Measurements from ENCODE around the gene NUDT13.
A peak's percentile ranks its signal among the peaks of the same experiment; 100 is the strongest.
"Not testable (repeated sequence)": the region's sequence is repeated elsewhere in the genome, so short reads cannot be mapped to it uniquely, and the experiment has no call there.

The NUDT13 gene

DNA sequence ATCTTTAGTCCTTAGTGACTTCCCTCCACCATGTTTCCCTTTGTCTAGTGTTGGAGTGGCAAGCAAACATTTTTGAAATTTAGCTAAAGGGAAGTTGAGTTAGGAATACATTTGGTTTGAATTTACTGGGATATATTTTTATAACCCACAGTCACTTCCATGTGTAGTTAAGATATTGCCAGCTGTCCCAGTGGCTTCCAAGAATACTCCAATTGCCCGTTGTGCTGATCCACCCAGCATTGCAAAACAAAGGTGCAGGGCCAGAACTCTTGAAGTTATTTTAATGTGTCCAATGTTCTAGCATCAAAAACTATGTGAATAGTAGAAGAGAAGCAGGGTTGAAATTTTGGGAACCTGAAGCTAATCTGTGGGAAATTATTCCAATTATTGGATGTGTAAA, 11.1 kb upstream of the NUDT13 start:
- no peak for DNase-seq (ENCODE audit: low spot score)

DNA sequence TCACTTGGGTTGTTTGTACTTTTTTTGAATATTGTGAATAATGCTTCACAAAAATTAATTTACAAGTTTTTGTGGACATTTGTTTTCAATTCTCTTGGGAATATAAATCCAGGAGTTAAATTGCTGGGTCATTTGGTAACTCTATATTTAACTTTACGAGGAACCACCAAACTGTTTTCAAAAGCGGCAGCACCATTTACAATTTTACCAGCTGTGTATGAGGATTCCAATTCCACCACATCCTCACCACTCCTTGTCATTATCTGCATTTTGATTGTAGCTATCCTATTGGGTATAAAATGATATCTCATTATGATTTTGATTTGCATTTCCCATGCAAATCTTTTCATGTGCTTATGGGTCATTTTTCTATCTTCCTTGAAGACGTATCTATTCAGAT, 4.0 kb upstream of the NUDT13 start:
- DNase-seq (ENCODE audit: low spot score), result no peak

DNA sequence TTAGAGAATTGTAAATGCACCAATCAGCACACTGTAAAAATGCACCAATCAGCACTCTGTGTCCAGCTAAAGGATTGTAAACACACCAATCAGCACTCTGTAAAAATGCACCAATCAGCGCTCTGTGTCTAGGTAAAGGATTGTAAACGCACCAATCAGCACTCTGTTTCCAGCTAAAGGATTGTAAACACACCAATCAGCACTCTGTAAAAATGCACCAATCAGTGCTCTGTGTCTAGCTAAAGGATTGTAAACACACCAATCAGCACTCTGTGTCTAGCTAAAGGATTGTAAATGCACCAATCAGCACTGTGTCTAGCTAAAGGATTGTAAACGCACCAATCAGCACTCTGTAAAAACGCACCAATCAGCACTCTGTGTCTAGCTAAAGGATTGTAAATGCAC, 1.0 kb upstream of the NUDT13 start:
- DNase-seq (ENCODE audit: low spot score), result not testable (repeated sequence)

DNA sequence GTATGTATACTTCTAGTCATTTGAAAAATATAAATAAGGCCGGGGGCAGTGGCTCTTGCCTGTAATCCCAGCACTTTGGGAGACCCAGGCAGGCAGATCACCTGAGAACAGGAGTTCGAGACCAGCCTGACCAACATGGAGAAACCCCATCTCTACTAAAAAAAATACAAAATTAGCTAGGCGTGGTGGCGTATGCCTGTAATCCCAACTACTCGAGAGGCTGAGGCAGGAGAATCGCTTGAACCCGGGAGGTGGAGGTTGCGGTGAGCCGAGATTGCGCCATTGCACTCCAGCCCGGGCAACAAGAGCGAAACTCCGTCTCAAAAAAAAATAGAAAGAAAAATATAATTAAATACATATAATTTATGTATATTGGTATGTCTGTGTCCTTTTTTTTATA, 1.8 kb downstream of the NUDT13 start:
- not testable (repeated sequence) for DNase-seq (ENCODE audit: low spot score)

DNA sequence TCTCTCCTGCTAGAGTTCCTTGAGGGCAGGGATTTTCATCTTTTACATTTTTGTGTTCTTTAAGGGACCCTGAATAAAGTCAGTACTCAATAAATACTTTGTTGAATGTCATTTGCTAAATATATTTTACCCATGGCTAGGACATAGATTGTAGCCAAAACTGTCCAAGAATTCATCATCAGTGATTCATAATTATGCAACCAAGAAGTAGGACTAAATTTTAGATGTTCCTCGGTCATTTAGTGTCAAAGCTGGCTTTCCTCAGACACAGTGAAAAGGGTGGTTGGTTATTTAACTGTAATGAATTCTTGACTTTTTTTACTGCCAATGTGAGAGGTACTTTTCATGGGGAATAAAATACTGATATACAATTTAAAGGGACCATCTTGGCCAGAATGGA, 3.3 kb downstream of the NUDT13 start:
- no peak for DNase-seq (ENCODE audit: low spot score)

DNA sequence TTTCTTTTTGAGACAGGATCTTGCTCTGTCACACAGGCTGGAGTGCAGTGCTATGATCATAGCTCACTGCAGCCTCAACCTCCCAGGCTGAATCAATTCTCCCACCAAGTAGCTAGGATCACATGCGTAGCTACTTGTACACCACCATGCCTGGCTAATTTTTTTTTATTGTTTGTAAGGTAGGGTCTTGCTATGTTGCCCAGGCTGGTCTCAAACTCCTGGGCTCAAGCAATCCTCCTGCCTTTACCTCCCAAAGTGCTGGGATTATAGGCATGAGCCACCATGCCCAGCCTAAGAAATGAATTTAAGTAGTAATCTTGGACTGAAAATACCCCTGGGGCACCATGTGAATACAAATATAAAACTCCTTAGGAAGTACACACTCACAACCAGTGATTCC, 5.8 kb downstream of the NUDT13 start:
- DNase-seq (ENCODE audit: low spot score), result no peak

DNA sequence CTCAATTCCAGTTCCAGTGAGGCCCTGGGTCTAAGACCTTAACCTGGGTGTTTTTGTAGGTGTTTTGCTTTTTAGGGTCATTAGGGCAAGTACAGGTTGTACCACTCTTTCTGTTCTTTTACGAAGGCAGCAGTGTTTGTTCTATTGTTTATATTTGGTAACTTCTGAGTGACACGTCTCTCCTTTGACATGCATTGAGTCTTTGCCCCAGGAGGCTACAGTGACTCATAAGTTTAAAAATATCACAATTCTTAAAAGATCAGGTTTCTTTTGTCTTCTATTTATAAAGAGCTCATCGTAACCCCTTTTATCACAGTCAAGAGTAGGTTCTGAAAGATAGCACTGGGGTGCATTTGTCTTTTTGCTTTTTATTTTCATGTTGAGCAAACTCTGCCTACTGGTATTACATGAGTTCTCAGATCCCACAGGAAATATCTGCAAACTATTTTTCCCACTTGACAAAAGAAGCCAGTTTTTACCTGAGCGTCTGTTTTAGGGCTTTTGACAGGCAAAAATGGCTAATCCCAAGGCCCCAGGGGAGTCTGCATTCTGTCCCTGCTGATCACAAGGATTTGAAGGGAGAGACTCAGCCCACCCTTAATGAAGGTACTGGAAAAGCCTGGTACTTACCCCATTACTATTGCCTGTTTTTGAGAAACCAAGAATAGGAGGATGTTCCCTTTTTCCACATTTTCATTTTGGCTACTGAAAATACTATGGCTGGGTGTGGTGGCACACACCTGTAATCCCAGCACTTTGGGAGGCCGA, 7.9 kb downstream of the NUDT13 start:
- DNase-seq (ENCODE audit: low spot score), result no peak

DNA sequence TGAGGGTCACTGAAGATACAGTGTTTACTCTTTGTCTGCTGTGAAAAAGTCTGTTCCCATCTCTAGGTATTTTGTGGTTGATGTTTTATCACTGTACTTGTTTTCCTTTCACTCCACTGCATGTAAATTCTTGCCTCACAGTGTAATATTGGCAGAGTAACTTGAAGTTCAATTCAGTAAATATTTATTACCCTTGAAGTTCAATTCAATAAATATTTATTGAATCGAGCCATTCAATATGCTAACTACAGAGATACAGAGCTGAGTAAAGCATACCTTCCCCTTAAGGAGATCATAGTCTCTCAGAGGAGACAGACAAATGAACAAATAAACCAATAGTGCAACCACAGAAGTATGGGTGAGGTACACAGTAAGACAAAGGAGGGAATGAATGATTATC, 9.2 kb downstream of the NUDT13 start:
- DNase-seq (ENCODE audit: low spot score), result no peak

DNA sequence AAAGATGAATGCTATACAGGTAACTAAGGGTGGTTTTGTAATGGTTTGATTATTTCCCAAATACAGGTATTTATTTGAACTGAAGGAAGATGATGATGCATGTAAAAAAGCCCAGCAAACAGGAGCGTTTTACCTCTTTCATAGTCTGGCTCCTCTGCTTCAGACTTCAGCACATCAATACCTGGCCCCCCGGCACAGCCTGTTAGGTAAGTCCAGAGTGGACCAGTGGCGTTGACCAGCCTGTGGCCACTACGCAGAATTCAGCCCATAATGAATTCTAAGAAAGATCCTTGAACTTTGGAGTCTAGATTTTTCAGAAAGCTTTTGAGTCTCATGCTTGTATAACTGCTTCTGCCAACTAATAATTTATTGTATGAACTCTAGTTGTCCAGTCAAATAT, 9.7 kb downstream of the NUDT13 start:
- no peak for DNase-seq (ENCODE audit: low spot score)

DNA sequence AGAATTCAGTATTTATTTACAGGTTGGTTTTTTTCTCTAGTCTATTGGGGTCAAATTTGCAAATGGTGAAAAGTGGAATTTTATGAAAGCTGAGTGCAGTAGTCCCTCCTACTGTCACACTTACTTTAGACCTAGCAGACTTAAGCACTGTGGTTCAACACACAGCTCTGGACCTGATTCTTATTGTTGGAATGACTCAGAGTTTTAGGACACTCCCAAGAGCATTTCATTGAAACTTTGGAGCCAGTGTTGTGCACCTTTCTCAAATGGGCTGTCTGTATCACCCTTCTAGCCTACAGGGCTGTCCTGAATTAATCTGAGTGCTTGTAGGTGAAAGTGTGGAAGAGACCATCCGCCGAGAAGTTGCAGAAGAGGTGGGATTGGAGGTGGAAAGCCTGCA, 16.1 kb downstream of the NUDT13 start:
- no peak for DNase-seq (ENCODE audit: low spot score)

DNA sequence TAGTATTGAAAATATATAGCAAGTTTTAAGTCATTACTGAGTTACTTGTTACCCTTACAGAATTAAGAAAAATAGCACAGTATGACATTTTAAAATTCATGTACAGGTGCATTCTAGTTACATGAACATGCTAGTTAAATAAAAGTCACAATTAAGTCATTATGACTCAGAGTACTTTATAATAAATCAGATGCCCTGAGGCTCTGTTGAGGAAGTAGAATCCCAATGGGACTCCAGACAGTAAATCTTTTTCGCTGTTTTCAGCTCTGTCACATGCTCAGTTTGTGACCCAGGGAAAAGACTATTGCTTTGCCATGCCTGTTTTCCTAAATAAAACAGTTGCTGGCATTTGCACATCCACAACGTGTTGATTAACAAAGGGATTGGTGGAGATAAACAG, 21.0 kb downstream of the NUDT13 start:
- DNase-seq (ENCODE audit: low spot score), result peak; percentile 46

DNA sequence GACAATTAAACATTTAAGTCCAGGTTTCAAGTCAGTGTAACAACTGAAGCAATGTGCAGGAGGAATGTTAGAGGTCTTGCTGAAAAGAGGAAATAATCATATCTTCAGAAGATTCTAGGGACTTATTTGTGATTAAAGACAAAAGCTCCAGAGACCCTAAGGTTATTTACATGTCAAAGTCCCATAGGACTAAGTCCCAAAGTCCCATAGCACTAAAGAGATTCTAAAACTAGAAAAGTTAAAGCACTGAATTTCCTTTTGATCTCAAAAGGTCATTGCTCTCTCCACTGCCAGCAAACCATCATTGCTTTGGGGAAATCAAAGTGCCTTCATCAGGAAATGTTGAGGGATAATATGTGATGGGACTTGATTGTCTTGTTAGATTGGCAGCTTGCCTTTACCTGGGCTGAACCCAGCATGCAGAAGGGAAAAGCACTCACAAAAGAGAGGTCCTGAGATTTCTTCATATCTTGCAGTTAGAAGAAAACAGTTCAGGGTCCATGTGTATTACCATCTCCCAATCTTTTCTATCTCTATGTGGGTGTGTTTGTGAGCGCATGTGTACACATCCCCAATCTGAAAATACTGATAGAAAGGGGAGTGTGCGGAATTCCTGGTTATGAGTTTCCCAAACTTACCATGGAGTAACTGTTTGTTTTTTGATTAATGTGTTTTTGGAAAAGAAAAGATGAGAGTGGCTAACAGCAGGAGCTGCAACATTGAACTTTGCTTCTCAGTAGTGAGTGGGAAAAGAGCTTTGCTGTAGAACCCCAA, 21.8 kb downstream of the NUDT13 start:
- no peak for DNase-seq (ENCODE audit: low spot score)

DNA sequence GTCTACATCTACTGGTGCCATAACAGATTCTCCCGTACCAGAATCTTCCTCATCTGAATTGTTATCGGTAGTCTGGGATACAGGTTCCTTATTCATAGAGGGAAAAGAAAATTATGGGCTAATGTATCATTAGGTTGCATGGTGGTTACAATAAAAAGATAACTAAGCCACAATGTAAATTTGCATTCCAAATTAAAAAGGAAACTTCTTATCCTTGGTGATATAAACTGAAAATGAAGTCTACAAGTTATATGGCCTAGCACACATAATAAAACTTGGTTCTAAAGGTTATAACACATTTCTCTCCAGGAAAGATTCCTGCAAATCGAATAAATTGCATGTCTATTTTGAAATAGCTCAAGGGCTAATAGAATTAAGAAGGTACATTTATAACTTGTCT, 24.5 kb downstream of the NUDT13 start:
- DNase-seq (ENCODE audit: low spot score), result no peak

DNA sequence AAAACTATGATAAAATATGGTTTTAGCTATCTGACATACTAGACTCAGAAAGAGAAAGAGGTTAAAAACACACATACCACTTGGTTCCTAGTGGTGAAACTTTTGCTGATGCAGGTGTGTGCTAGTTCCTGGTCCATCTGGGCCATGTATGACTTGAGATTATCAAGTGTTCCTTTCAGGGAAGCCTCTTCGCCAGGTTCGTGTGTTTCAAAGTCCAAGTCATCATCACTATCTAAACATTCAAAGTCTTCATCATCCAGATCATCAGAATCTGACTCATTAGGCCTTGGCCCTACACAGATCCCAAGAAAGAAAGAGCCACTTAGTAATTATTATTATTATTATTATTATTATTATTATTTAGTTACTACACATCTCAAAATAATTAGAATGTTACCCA, 26.4 kb downstream of the NUDT13 start:
- no peak for DNase-seq (ENCODE audit: low spot score)

DNA sequence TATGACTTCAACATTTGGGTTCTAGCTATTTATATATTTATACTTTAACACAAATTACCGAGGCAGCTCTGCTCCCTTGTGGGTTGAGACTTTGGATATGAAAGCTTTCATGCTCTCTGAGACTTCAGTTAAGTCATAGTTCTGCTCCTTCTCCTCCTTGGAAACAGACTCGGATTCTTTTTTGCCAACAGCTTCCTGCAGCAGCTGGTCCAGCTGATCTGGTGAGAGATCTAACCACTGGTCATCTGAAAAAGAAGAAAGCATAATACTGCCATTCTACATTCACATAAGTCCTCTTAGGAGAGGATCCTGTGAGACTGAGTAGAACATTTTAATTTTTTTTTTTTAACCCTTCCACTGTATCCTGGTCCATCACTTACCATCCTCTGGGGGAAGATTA, 29.0 kb downstream of the NUDT13 start:
- no peak for DNase-seq (ENCODE audit: low spot score)

DNA sequence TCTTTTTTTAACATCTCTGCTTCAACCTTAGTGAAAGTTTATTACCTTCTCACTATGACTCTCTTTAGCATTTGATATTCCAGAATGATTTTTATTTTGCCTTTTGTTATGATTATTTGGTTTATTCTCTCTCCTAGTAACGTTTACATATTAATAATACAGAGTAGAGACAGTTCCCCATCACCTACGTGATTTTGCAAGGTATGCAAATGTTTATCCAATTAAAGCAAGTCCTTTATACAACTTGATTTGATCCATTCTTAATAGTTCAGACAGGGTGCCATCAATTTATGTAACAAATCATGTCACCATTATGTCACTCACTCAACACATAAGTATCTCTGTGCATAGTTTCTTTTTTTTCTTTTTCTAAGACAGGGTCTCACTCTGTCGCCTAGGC, 31.3 kb downstream of the NUDT13 start:
- no peak for DNase-seq (ENCODE audit: low spot score)

DNA sequence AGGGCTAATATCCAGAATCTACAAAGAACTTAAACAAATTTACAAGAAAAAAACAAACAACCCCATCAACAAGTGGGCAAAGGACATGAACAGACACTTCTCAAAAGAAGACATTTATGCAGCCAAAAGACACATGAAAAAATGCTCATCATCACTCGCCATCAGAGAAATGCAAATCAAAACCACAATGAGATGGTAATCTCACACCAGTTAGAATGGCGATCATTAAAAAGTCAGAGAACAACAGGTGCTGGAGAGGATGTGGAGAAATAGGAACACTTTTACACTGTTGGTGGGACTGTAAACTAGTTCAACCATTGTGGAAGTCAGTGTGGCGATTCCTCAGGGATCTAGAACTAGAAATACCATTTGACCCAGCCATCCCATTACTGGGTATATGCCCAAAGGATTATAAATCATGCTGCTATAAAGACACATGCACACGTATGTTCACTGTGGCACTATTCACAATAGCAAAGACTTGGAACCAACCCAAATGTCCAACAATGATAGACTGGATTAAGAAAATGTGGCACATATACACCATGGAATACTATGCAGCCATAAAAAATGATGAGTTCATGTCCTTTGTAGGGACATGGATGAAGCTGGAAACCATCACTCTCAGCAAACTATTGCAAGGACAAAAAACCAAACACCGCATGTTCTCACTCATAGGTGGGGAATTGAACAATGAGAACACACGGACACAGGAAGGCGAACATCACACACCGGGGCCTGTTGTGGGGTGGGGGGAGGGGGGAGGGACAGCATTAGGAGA, 40.6 kb downstream of the NUDT13 start:
- not testable (repeated sequence) for DNase-seq (ENCODE audit: low spot score)

DNA sequence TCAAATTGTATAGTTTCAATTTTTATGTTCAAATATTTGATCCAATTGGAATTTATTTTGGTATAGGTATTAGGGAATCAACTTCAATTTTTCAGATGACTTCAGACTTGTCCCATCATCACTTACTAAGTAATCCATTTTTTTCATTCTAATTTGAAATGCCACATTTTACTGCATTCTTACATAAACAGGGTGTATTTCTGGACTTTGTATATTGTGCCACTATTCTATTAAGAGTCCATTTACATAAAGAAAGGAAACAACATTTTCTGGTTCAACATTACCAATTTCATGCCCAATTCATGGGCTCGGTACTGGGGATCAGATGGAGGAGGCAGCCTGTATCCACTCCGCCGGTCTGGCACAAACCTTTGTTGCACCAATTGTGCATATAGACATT, 41.8 kb downstream of the NUDT13 start:
- no peak for DNase-seq (ENCODE audit: low spot score)

DNA sequence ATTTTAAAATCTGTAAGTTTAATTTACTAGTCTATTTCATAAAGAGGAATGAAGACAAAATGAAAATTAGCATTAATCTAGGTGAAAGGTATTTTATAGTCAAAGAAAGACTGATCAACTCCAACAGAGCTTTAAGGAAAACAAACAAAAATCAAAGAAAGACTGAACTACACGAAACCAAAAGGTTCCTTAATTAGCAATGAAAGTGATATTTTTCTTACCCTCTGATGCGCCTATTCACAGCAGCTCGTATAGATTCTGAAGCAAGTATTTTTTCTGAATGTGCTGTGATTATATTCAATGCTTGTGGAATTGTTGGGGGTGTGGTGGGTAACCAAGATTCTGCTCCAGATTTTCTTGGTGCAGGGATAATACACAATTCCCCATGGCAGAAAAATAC, 45.8 kb downstream of the NUDT13 start:
- DNase-seq (ENCODE audit: low spot score), result no peak

DNA sequence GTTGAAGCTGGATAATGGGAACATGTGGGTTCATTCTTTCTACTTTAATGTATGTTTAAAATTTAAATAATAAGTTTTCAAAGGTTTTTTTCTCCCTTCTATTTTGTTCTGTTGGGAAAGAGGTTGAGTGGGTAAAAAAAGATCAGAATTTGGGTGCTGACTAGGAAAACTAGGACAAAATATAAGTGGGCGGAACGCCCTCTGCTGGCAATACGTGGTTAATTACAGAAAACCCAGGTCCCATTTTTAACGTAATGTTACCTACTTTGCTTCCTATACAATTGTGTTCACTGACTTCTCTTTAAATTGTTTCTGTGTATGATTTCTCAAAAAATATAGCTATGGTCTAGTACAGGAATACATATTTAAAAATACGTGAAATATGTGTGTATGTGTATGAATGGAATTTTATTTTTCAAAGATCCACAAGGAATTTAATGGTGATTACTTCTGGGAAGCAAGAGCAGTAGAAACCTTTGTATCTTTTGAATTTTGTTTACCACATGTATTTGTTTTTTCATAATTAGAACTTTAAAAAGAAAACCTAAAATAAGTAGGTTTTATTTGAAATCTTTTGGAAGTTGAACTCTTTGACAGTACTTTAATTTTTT, 48.9 kb downstream of the NUDT13 start:
- DNase-seq (ENCODE audit: low spot score), result peak; percentile 21

DNA sequence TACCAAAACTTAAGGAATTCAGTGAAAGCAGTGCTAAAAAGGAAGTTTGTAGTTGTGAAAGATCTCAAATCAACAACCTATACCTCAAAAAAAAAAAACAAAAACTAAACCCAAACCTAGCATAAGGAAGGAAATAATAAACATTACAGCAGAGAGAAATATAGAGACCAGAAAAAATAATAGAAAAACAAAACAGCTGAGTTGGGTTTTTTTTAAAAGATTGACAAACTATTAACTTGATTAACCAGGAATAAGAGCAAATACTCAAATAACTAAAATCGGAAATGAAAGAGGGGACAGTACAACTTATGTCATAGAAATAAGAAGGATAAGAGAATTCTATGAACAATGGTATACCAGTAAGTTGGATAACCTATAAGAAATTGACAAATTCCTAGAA, 50.8 kb downstream of the NUDT13 start:
- DNase-seq (ENCODE audit: low spot score), result no peak

DNA sequence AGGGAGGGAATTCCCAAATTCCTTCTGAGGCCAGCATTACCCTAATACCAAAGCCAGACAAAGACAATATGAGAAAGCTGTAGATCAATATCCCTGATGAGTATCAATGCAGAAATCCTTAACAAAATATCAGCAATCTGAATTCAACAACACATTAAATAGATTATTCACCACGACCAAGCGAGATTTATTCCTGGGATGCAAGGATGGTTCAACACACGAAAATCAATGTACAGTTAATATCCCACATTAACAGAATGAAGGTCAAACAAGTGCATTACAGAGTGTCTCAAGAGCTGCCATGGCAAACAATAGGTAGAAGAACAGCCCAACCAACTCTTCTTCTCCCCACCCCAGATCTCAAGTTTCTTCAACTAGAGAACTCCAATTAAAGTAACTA, 51.4 kb downstream of the NUDT13 start:
- no peak for DNase-seq (ENCODE audit: low spot score)

DNA sequence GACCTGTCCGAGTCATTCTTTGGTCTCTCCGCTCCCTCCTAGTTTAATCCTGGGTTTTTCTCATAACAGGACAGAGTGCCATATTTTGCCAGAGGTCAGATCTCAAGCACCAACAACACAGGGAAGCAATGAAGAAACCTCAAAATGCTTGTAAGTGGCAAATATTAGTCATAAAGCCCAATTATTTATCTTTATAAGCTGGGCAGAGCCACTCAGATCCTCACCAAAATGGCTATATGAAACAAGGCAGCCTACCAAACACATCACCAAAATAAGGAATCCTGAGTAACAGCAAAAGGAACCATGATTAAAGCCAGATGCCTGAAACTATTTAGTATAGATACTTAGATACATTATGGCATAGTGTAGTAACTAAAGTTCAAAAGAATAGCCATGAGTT, 52.8 kb downstream of the NUDT13 start:
- no peak for DNase-seq (ENCODE audit: low spot score)
